Nephron progenitor cell (in vitro differentiated cells): Measurements from ENCODE around the gene SLC39A10.

Experiments used
- DNase-seq: peaks from one replicate; pipeline ENCODE4 v3.0.0; 2021
- H3K27ac Mint-ChIP-seq: 2 replicates; pipeline ENCODE4 v1.8.0; 2021; ENCODE audit warnings: mild to moderate bottlenecking, moderate library complexity, mixed read lengths
- H3K27me3 Mint-ChIP-seq: 2 replicates; pipeline ENCODE4 v1.8.0; 2021; ENCODE audit warnings: mild to moderate bottlenecking, low read depth, mixed read lengths; ENCODE audit not compliant: poor library complexity
- H3K36me3 Mint-ChIP-seq: 2 replicates; pipeline ENCODE4 v1.8.0; 2021; ENCODE audit warnings: low read depth, mixed read lengths
- H3K4me1 Mint-ChIP-seq: 2 replicates; pipeline ENCODE4 v1.8.0; 2021; ENCODE audit warnings: mixed read lengths
- H3K4me3 Mint-ChIP-seq: 2 replicates; pipeline ENCODE4 v1.8.0; 2021; ENCODE audit warnings: mild to moderate bottlenecking, moderate library complexity, mixed read lengths
- H3K9me3 Mint-ChIP-seq: 2 replicates; pipeline ENCODE4 v1.8.0; 2021; ENCODE audit warnings: mild to moderate bottlenecking, moderate library complexity, mixed read lengths
- TF ChIP-seq, protein P1 (sequence below): fragments of 200-600 bp; sonication (generic); IDR thresholded peaks from 2 replicates; pipeline ENCODE4 v1.5.0; 2021; ENCODE audit warnings: antibody characterized with exemption

Gene SLC39A10

DNA sequence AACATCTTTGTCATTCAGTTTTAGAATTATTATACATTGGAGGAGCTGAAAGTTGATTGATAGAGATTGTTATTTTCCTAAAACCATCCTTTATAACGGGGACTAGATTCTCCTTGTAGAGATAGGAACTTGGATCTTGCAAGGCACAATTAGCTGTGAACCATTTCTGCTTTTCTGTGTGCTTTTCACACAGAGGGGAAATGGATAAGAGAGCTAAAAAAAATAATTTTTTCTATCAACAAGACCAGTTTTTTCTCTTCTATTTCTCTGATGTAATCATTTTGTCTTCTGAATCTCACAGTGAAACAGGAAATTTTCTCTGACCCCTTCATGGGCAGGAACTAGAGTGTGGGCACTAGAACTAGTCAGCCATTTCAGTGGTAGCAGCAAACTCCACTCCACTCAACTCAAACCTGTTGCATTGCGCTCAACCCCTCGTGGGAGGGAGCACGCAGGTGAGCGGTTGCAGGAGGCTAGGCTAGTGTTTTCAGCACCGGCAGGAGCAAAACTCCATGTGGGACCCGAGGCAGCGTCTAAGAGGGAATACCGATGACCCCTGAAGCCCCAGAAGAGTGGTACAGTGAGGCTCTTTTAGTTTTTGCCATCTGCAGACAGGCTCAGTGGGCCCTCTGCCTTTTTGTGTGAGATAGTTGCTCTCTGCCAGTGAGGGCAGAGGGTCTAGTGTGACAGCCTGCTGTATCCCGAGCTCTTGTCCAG is 24.0 kb upstream of the SLC39A10 start:
- no peak for DNase-seq
- peaks cover 7% of the 10 kb centered on the region for H3K27me3 Mint-ChIP-seq
- no peak overlapping the region for H3K4me3 Mint-ChIP-seq
- peaks cover 20% of the 10 kb centered on the region for H3K9me3 Mint-ChIP-seq
- TF ChIP-seq, protein P1, sequence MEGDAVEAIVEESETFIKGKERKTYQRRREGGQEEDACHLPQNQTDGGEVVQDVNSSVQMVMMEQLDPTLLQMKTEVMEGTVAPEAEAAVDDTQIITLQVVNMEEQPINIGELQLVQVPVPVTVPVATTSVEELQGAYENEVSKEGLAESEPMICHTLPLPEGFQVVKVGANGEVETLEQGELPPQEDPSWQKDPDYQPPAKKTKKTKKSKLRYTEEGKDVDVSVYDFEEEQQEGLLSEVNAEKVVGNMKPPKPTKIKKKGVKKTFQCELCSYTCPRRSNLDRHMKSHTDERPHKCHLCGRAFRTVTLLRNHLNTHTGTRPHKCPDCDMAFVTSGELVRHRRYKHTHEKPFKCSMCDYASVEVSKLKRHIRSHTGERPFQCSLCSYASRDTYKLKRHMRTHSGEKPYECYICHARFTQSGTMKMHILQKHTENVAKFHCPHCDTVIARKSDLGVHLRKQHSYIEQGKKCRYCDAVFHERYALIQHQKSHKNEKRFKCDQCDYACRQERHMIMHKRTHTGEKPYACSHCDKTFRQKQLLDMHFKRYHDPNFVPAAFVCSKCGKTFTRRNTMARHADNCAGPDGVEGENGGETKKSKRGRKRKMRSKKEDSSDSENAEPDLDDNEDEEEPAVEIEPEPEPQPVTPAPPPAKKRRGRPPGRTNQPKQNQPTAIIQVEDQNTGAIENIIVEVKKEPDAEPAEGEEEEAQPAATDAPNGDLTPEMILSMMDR: no peak
- no peaks in the 10 kb centered on the region for H3K36me3 Mint-ChIP-seq
- no peaks in the 10 kb centered on the region for H3K4me1 Mint-ChIP-seq
- H3K27ac Mint-ChIP-seq: peak overlapping the region; percentile 71

- no peaks in the 10 kb centered on the region for H3K4me1 Mint-ChIP-seq
- H3K9me3 Mint-ChIP-seq: peaks cover 20% of the 10 kb centered on the region
- no peak overlapping the region for H3K27ac Mint-ChIP-seq
- H3K4me3 Mint-ChIP-seq: no peak overlapping the region
- TF ChIP-seq, protein P1: no peak
- H3K27me3 Mint-ChIP-seq: peaks cover 7% of the 10 kb centered on the region
- DNase-seq: no peak
- no peaks in the 10 kb centered on the region for H3K36me3 Mint-ChIP-seq
These were observed 23.5 kb upstream of the SLC39A10 start for GRCh38 chr2:195633573-195633870.

DNA sequence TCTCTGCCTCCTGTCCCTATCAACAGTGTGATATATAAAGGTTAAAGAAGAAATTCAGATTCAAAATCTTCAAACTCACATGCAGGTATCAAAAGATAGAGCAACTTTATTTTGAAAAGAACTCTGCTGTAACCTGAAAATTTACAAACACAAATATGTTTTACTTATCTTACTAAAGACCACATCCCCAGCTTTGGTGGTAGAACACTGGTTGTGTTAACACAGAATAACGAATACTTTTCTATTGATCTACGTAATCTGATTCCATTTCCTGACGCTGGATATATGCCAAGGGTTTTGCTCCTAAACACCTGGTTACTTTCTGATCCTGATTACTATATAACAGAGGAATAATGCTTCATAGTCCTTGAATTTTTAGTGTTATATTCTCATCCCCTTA is 23.1 kb upstream of the SLC39A10 start:
- TF ChIP-seq, protein P1: no peak
- Mint-ChIP-seq H3K4me3 (no peak overlapping the region), H3K27me3 (peaks cover 7% of the 10 kb centered on the region), H3K27ac (no peak overlapping the region), H3K9me3 (peaks cover 20% of the 10 kb centered on the region), H3K4me1 (no peaks in the 10 kb centered on the region), H3K36me3 (no peaks in the 10 kb centered on the region)
- no peak for DNase-seq

DNA sequence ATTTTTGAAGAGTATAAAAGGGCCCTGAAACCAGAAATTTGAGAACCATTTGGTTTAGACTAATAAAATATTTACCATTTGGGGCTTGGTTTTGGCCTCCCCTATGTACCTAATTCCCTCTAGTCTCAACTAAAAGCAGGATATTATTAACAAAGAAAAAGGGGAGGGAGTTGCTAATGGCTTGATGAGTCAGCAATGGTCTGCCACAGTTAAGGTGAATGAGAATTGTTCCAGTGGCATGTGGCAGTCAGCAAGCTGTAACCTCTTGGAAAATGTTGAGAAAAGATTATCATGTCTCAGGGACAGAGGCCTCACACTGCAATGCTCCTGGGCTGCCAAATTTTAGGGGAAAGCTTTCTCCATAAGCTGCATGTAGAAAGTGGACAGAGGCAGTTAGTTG is 20.1 kb upstream of the SLC39A10 start:
- Mint-ChIP-seq H3K4me1 (no peaks in the 10 kb centered on the region), H3K27ac (no peak overlapping the region), H3K9me3 (peaks cover 20% of the 10 kb centered on the region), H3K27me3 (peaks cover 2% of the 10 kb centered on the region), H3K4me3 (no peak overlapping the region), H3K36me3 (no peaks in the 10 kb centered on the region)
- TF ChIP-seq, protein P1: no peak
- no peak for DNase-seq

DNA sequence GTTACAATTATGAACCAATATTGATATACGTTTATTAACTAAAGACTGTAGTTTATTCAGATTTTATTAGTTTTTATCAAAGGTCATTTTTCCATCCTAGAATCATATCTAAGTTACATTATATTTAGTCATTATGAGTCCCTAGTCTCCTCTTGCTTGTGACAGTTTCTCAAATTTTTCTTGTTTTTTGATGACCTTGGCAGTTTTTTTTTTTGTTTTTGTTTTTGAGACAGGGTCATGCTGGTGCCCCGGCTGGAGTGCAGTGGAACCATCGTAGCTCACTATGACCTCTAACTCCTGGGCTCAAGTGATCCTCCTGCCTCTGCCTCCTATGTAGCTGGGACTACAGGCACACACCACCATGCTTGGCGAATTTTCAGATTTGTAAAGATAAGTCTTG is 18.3 kb upstream of the SLC39A10 start:
- Mint-ChIP-seq H3K9me3 (peaks cover 7% of the 10 kb centered on the region), H3K4me1 (no peaks in the 10 kb centered on the region), H3K27me3 (peaks cover 2% of the 10 kb centered on the region), H3K36me3 (no peaks in the 10 kb centered on the region), H3K27ac (no peak overlapping the region), H3K4me3 (no peak overlapping the region)
- TF ChIP-seq, protein P1: no peak
- DNase-seq: no peak

GRCh38 chr2:195639238-195639858 is 17.7 kb upstream of the SLC39A10 start:
- Mint-ChIP-seq H3K9me3 (peaks cover 1% of the 10 kb centered on the region), H3K4me1 (no peaks in the 10 kb centered on the region), H3K27ac (no peak overlapping the region), H3K36me3 (no peaks in the 10 kb centered on the region), H3K4me3 (no peak overlapping the region), H3K27me3 (peaks cover 2% of the 10 kb centered on the region)
- DNase-seq: no peak
- TF ChIP-seq, protein P1: no peak
